H1 (cell line): ENCODE measurements around the gene RPS26. TPM values are rescaled to one million over a fixed set of nuclear protein-coding genes. Genes with fewer than 3 reads are reported as not detected.

Source experiments
- CTCF ChIA-PET: fragments of 300-600 bp; sonication (Branson Sonifier 250); formaldehyde crosslinking; loops from one replicate; lab custom pipeline; 2021; ENCODE audit not compliant: partially characterized antibody; lab: Charles Lee
- POLR2A ChIA-PET: fragments of 300-600 bp; sonication (Branson Sonifier 250); formaldehyde crosslinking; loops from one replicate; lab custom pipeline; 2021; ENCODE audit warnings: inconsistent platforms; ENCODE audit not compliant: partially characterized antibody; lab: Charles Lee
- DNase-seq, 2 experiments: peaks; one replicate each; pipeline versions ENCODE4 v3.0.0 to v3.0.0-alpha.2; 2010 to 2022; ENCODE audit warnings: low spot score in 2 of 2, low read depth in 1 of 2, mixed read lengths in 1 of 2
- FAIRE-seq: peaks from 2 replicates; lab custom pipeline; 2011; peaks lifted over from hg19 to GRCh38; lab: Jason Lieb, UNC
- H2AFZ ChIP-seq: 2 replicates; pipeline ENCODE4 v1.8.1; 2012; ENCODE audit warnings: low read length, inconsistent platforms
- H2AK5ac ChIP-seq: 2 replicates; pipeline ENCODE4 v1.6.1; 2013; ENCODE audit warnings: low read depth, low read length
- H2BK120ac ChIP-seq: replicated peaks from 2 replicates; pipeline ENCODE3; 2013; ENCODE audit warnings: low read depth, low read length, inconsistent platforms
- H2BK12ac ChIP-seq: 2 replicates; pipeline ENCODE4 v1.6.1; 2013; ENCODE audit warnings: low read depth, low read length
- H2BK15ac ChIP-seq: 2 replicates; pipeline ENCODE4 v1.6.1; 2013; ENCODE audit warnings: low read length
- H2BK20ac ChIP-seq: 2 replicates; pipeline ENCODE4 v1.6.1; 2013; ENCODE audit warnings: low read length
- H2BK5ac ChIP-seq: 2 replicates; pipeline ENCODE4 v1.6.1; 2013; ENCODE audit warnings: low read depth, low read length
- H3K14ac ChIP-seq: 2 replicates; pipeline ENCODE4 v1.6.1; 2013; ENCODE audit warnings: inconsistent platforms; ENCODE audit not compliant: insufficient read length
- H3K18ac ChIP-seq: 2 replicates; pipeline ENCODE4 v1.6.1; 2013; ENCODE audit warnings: low read length; ENCODE audit errors: extremely low read depth
- H3K23ac ChIP-seq: 2 replicates; pipeline ENCODE4 v1.6.1; 2013; ENCODE audit warnings: inconsistent platforms; ENCODE audit not compliant: insufficient read length
- H3K23me2 ChIP-seq: 2 replicates; pipeline ENCODE4 v1.6.1; 2013; ENCODE audit warnings: low read depth, low read length
- H3K27ac ChIP-seq: 2 replicates; pipeline ENCODE4 v1.6.1; 2011; ENCODE audit warnings: low read depth, low read length, inconsistent platforms
- H3K27me3 ChIP-seq, 4 experiments: replicated peaks in 1 of 4; 1 replicate in 1 of 4; 2 replicates in 3 of 4; pipeline versions ENCODE4 v1.6.1 to v1.8.1; 2011 to 2013; ENCODE audit warnings: low read length in 3 of 4, mild to moderate bottlenecking in 3 of 4, inconsistent platforms in 2 of 4, mixed read lengths in 2 of 4, moderate library complexity in 1 of 4; ENCODE audit not compliant: control insufficient read depth in 3 of 4, insufficient read depth in 3 of 4; ENCODE audit errors: extremely low read depth in 1 of 4
- H3K36me3 ChIP-seq, 4 experiments: 2 replicates each; pipeline versions ENCODE4 v1.6.1 to v1.8.1; 2011 to 2013; ENCODE audit warnings: mild to moderate bottlenecking in 4 of 4, low read length in 3 of 4, moderate library complexity in 2 of 4, control low read depth in 1 of 4, inconsistent platforms in 1 of 4; ENCODE audit not compliant: insufficient read depth in 4 of 4, control insufficient read depth in 2 of 4
- H3K4ac ChIP-seq: replicated peaks from 2 replicates; pipeline ENCODE3; 2013; ENCODE audit warnings: low read length, low read depth, mixed read lengths, inconsistent platforms; ENCODE audit not compliant: insufficient read length
- H3K4me1 ChIP-seq, 4 experiments: replicated peaks in 1 of 4; 1 replicate in 1 of 4; 2 replicates in 3 of 4; pipeline versions ENCODE4 v1.6.1 to v1.8.1; 2011 to 2013; ENCODE audit warnings: low read length in 3 of 4, inconsistent platforms in 2 of 4, mixed read lengths in 1 of 4; ENCODE audit not compliant: insufficient read depth in 4 of 4, control insufficient read depth in 3 of 4
- H3K4me2 ChIP-seq, 2 experiments: 2 replicates each; pipeline versions ENCODE4 v1.6.1 to v1.8.1; 2011 to 2013; ENCODE audit warnings: low read depth in 2 of 2, low read length in 2 of 2, control low read depth in 1 of 2, inconsistent platforms in 1 of 2, mild to moderate bottlenecking in 1 of 2; ENCODE audit not compliant: insufficient read depth in 1 of 2
- H3K4me3 ChIP-seq, 4 experiments: fragments of 200-600, 300-600 bp in 1 of 4; sonication (generic), shearing (Covaris generic), sonication (Bioruptor Twin) in 1 of 4; 2 replicates each; pipeline versions ENCODE4 v1.5.1 to v1.8.1; 2011 to 2016; ENCODE audit warnings: low read length in 4 of 4, low read depth in 3 of 4, control low read depth in 2 of 4, inconsistent platforms in 2 of 4, mild to moderate bottlenecking in 2 of 4, mixed read lengths in 1 of 4, moderate library complexity in 1 of 4; ENCODE audit not compliant: insufficient read depth in 2 of 4; ENCODE audit errors: extremely low read depth in 1 of 4
- H3K56ac ChIP-seq: replicated peaks from 2 replicates; pipeline ENCODE3; 2013; ENCODE audit warnings: low read depth, mild to moderate bottlenecking, mixed read lengths, low read length, inconsistent platforms; ENCODE audit not compliant: insufficient read length
- H3K79me1 ChIP-seq: 2 replicates; pipeline ENCODE4 v1.6.1; 2013; ENCODE audit warnings: low read depth, low read length, control low read depth
- H3K79me2 ChIP-seq, 2 experiments: 2 replicates each; pipeline versions ENCODE4 v1.6.1 to v1.8.1; 2012 to 2013; ENCODE audit warnings: low read length in 2 of 2, mild to moderate bottlenecking in 2 of 2, inconsistent platforms in 1 of 2; ENCODE audit not compliant: insufficient read depth in 2 of 2, control insufficient read depth in 1 of 2
- H3K9ac ChIP-seq, 4 experiments: replicated peaks in 1 of 4; 1 replicate in 1 of 4; 2 replicates in 3 of 4; pipeline versions ENCODE4 v1.6.1 to v1.8.1; 2011 to 2013; ENCODE audit warnings: low read depth in 3 of 4, low read length in 3 of 4, control low read depth in 2 of 4, mild to moderate bottlenecking in 2 of 4, moderate library complexity in 2 of 4, inconsistent platforms in 1 of 4; ENCODE audit errors: extremely low read depth in 1 of 4
- H3K9me3 ChIP-seq, 2 experiments: 2 replicates each; pipeline versions ENCODE4 v1.6.1 to v1.8.1; 2012 to 2013; ENCODE audit warnings: mild to moderate bottlenecking in 2 of 2, moderate library complexity in 2 of 2, control low read depth in 1 of 2, inconsistent platforms in 1 of 2, low read depth in 1 of 2, low read length in 1 of 2, mixed read lengths in 1 of 2; ENCODE audit not compliant: insufficient read depth in 2 of 2
- H4K20me1 ChIP-seq, 2 experiments: replicated peaks in 1 of 2; 2 replicates each; pipeline versions ENCODE3 to v1.8.1; 2011 to 2013; ENCODE audit warnings: inconsistent platforms in 2 of 2, low read length in 2 of 2, mild to moderate bottlenecking in 1 of 2; ENCODE audit not compliant: insufficient read depth in 2 of 2, control insufficient read depth in 1 of 2
- H4K5ac ChIP-seq: 2 replicates; pipeline ENCODE4 v1.6.1; 2013; ENCODE audit warnings: low read length, low read depth, mixed read lengths, inconsistent platforms; ENCODE audit not compliant: insufficient read length
- H4K8ac ChIP-seq: 2 replicates; pipeline ENCODE4 v1.8.0; 2013; ENCODE audit warnings: mild to moderate bottlenecking, moderate library complexity, low read length, inconsistent platforms; ENCODE audit not compliant: insufficient read depth; ENCODE audit errors: extremely low read depth
- H4K91ac ChIP-seq: replicated peaks from 2 replicates; pipeline ENCODE3; 2013; ENCODE audit warnings: low read length, mixed read lengths, inconsistent platforms; ENCODE audit not compliant: insufficient read length
- ASH2L ChIP-seq: fragments of 200-600, 300-600 bp; sonication (generic); IDR thresholded peaks from one replicate; pipeline ENCODE4 v1.7.1; 2017; ENCODE audit warnings: low read length
- BACH1 ChIP-seq: IDR thresholded peaks from 2 replicates; pipeline ENCODE4 v1.6.1; 2012; ENCODE audit warnings: low read length, improper control_type of control experiment
- CREB1 ChIP-seq: IDR thresholded peaks from 2 replicates; pipeline ENCODE4 v1.6.1; 2012; ENCODE audit warnings: inconsistent platforms
- KDM1A ChIP-seq: fragments of 200-600, 300-600 bp; sonication (generic); IDR thresholded peaks from 2 replicates; pipeline ENCODE4 v1.7.1; 2016; ENCODE audit warnings: mild to moderate bottlenecking, low read length, borderline replicate concordance
- POLR2AphosphoS5 ChIP-seq: IDR thresholded peaks from 2 replicates; pipeline ENCODE4 v1.6.1; 2011; ENCODE audit warnings: low read depth, low read length
- RBBP5 ChIP-seq: IDR thresholded peaks from 2 replicates; pipeline ENCODE4 v1.7.1; 2012; ENCODE audit warnings: low read depth, mild to moderate bottlenecking, inconsistent platforms, low read length, moderate library complexity, borderline replicate concordance
- SP2 ChIP-seq: IDR thresholded peaks from 2 replicates; pipeline ENCODE4 v1.6.1; 2012; ENCODE audit warnings: mild to moderate bottlenecking, low read length, inconsistent platforms
- WGBS, 2 experiments: shearing (Covaris generic) in 1 of 2; methylation state at CpG; one replicate each; pipeline versions ENCODE4 v1.1.6 to v1.1.7; 2013 to 2015; ENCODE audit warnings: low lambda C conversion rate in 2 of 2, mixed read lengths in 2 of 2, inconsistent platforms in 1 of 2, low coverage in 1 of 2, missing lambda C conversion rate in 1 of 2; ENCODE audit not compliant: insufficient replicate concordance in 2 of 2, insufficient coverage in 1 of 2, insufficient read length in 1 of 2; ENCODE audit errors: extremely low coverage in 1 of 2, missing lambda C conversion rate in 1 of 2; 5-methylcytosine and 5-hydroxymethylcytosine counted together
- polyA plus RNA-seq, 7 experiments: library from polyadenylated mRNA; depleted of rRNA in 3 of 7; stranded (reverse) in 5 of 7; unstranded in 2 of 7; fragments of >200 nt in 5 of 7; fragments of 200-250 nt in 2 of 7; gene quantifications; 1 replicate in 5 of 7; 2 replicates in 1 of 7; 4 replicates in 1 of 7; pipeline versions ENCODE4 v1.2.1 to v1.2.3, GENCODE V29; 2011 to 2013; ENCODE audit warnings: missing spikeins in 2 of 7, mixed read lengths in 2 of 7
- total RNA-seq: library from RNA; stranded (reverse); fragmentation: NEBNext Ultra II Directional; extraction: Animal tissue kit (Norgen Biotek cat#: 25700); gene quantifications from 2 replicates; pipeline ENCODE4 v1.2.1, GENCODE V29; 2021
- TF ChIP-seq, protein P1 (sequence below): IDR thresholded peaks from 2 replicates; pipeline ENCODE4 v1.6.1; 2012; ENCODE audit warnings: low read length, inconsistent platforms

RPS26 gene
- total and polyA plus RNA-seq, 2 of the 8 experiments (the other 6 are each of a cell fraction or from before 2014, with no cell fraction given), result 53.4 to 1,922 TPM

DNA sequence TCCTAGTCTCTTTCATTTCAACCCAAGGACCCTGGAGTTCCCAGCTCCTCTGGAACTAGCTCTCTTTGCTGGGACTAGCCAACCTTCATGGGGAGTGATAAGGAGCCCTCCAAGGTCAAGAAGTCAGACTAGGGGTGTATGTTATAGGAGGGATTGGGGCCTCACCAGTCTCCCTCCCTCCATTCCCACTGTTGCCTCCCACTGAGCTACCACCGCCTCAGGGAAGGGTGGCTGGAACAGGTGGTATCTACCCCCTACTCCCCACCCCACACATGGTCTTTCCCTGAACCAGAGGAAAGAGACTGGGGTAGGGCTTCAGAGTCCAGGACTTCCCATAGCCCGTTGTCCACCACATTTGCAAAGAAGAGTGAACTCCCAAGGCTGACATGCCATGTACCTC is 40.7 kb downstream of the RPS26 start:
- Histone ChIP-seq H3K23me2 (peaks cover 7% of the 10 kb centered on the region; the same call in 1 of the 2 replicates), H3K9me3 (no peaks in the 10 kb centered on the region), H4K20me1 (peaks cover 2 to 10% of the 10 kb centered on the region in 2 experiments), H3K36me3 (peaks cover 10 to 21% (median 16%) of the 10 kb centered on the region in 4 experiments; a peak in 7 of 8 replicates), H3K4me2 (peak overlapping the region in 1 of 2 experiments; percentile 62; a peak in 3 of 4 replicates), H4K8ac (no peak overlapping the region), H2AFZ (no peak overlapping the region), H3K23ac (no peak overlapping the region), H2BK15ac (no peak overlapping the region), H3K4ac (no peak overlapping the region), H3K4me1 (peaks cover 3 to 17% (median 11%) of the 10 kb centered on the region in 4 experiments), H3K4me3 (no peak overlapping the region), H2BK12ac (no peak overlapping the region), H3K27ac (no peak overlapping the region), H3K27me3 (no peaks in the 10 kb centered on the region), H2BK120ac (no peak overlapping the region), H4K5ac (no peak overlapping the region), H2BK5ac (no peak overlapping the region; the same call in 1 of the 2 replicates), H3K79me1 (peaks cover 7% of the 10 kb centered on the region; the same call in 1 of the 2 replicates), H3K14ac (no peak overlapping the region), H3K9ac (no peak overlapping the region), H4K91ac (no peak overlapping the region), H3K18ac (no peak overlapping the region), H2AK5ac (no peak overlapping the region; the same call in 1 of the 2 replicates), H2BK20ac (no peak overlapping the region), H3K56ac (no peak overlapping the region), H3K79me2 (peaks cover 0 to 27% of the 10 kb centered on the region in 2 experiments; a peak in 2 of 4 replicates)
- DNase-seq, result no peak
- FAIRE-seq, result no peak
- ChIA-PET CTCF (interaction anchor here (1.0 to 5.1 kb wide), 8 partner anchors 8 to 346 kb away, joined by 3 to 38 read pairs (median 4); partner anchors contain the start of gene PA2G4), POLR2A (interaction anchor here (0.6 to 8.9 kb wide), 9 partner anchors 9 to 1053 kb away, joined by 3 to 112 read pairs (median 4); partner anchors contain the start of genes PA2G4, RPL41 and ZC3H10)
- WGBS, 2 experiments, result 84% methylated on average over 2 of the region's 2 CpGs; no CpG with 5 or more reads in 1 of the 2 experiments
- TF ChIP-seq BACH1 (no peak), ASH2L (no peak), SP2 (no peak), KDM1A (no peak), RBBP5 (no peak), POLR2AphosphoS5 (no peak), CREB1 (no peak)
- TF ChIP-seq, protein P1, sequence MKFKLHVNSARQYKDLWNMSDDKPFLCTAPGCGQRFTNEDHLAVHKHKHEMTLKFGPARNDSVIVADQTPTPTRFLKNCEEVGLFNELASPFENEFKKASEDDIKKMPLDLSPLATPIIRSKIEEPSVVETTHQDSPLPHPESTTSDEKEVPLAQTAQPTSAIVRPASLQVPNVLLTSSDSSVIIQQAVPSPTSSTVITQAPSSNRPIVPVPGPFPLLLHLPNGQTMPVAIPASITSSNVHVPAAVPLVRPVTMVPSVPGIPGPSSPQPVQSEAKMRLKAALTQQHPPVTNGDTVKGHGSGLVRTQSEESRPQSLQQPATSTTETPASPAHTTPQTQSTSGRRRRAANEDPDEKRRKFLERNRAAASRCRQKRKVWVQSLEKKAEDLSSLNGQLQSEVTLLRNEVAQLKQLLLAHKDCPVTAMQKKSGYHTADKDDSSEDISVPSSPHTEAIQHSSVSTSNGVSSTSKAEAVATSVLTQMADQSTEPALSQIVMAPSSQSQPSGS, result no peak
